B cell (primary cell): ENCODE measurements around the gene SLC12A7.

ENCODE experiments used
- CTCF ChIP-seq: fragments of 200-600 bp; IDR thresholded peaks from one replicate; pipeline ENCODE4 v1.8.0; 2022; ENCODE audit warnings: antibody characterized with exemption, mild to moderate bottlenecking
- EZH2 ChIP-seq: IDR thresholded peaks from 2 replicates; pipeline ENCODE4 v1.6.1; 2012; ENCODE audit warnings: borderline replicate concordance, low read depth, mild to moderate bottlenecking, moderate library complexity, low read length; ENCODE audit not compliant: insufficient read depth, poor library complexity, severe bottlenecking

GRCh38 chr5:1010181-1010510 is 101.7 kb downstream of the SLC12A7 start:
- no peak for TF ChIP-seq CTCF
- TF ChIP-seq EZH2: no peak
